Activated CD4-positive, alpha-beta memory T cell treated with anti-CD3 and anti-CD28 coated beads for 36 hours (primary cell): ENCODE results near the gene PSMD7. TPM values are rescaled to one million over a fixed set of nuclear protein-coding genes. Genes with fewer than 3 reads are reported as not detected.
"Not testable (repeated sequence)": the region's sequence is repeated elsewhere in the genome, so short reads cannot be mapped to it uniquely, and the experiment has no call there.

ENCODE experiments used
- CTCF ChIA-PET: fragments of 350-600 bp; sonication (Branson Sonifier 250); formaldehyde crosslinking; loops from one replicate; lab custom pipeline; 2021; ENCODE audit warnings: antibody characterized with exemption, inconsistent platforms; lab: Charles Lee
- POLR2A ChIA-PET: fragments of 350-600 bp; sonication (Branson Sonifier 250); formaldehyde crosslinking; loops from one replicate; lab custom pipeline; 2021; ENCODE audit warnings: antibody characterized with exemption; lab: Charles Lee
- DNase-seq: peaks from one replicate; pipeline ENCODE4 v3.0.0-alpha.2; 2020
- H3K27ac Mint-ChIP-seq: one replicate; pipeline ENCODE4 v1.8.0; 2021; ENCODE audit warnings: mixed read lengths
- H3K27me3 Mint-ChIP-seq: one replicate; pipeline ENCODE4 v1.8.0; 2021; ENCODE audit warnings: mixed read lengths
- H3K36me3 Mint-ChIP-seq: one replicate; pipeline ENCODE4 v1.8.0; 2021; ENCODE audit warnings: mixed read lengths
- H3K4me1 Mint-ChIP-seq: one replicate; pipeline ENCODE4 v1.8.0; 2021; ENCODE audit warnings: low read depth, mixed read lengths
- H3K4me3 Mint-ChIP-seq: one replicate; pipeline ENCODE4 v1.8.0; 2021; ENCODE audit warnings: mild to moderate bottlenecking, mixed read lengths
- H3K9me3 Mint-ChIP-seq: one replicate; pipeline ENCODE4 v1.8.0; 2021; ENCODE audit warnings: mixed read lengths
- intact Hi-C: fragments of 100-400 bp; cut with micrococcal nuclease; formaldehyde crosslinking; loops from one replicate; pipeline ENCODE4 v1.15.1; 2023
- total RNA-seq, 2 experiments: library from RNA; stranded (reverse); gene quantifications; one replicate each; pipeline ENCODE4 v1.2.3, GENCODE V29; 2021

PSMD7 gene
- total RNA-seq, 2 experiments from 2014 or later: 119 to 123 TPM

DNA sequence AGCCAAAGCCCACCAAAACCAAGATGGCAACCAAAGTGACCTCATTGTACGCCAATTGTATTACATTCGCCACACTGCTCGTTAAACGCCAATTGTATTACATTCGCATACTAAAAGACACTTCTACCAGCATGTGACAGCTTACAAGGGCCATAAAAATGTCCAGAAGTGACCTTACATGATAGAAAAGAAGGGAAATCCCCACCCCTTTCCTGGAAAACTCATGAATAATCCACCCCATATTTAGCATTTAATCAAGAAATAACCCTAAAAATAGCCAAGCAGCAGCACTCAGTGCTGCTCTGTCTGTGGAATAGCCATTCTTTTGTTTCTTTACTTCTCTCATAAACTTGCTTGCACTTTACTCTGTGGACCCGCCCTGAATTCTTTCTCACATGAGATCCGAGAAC, 25.7 kb downstream of the PSMD7 start:
- Mint-ChIP-seq H3K27me3 (no peaks in the 10 kb centered on the region), H3K4me3 (no peak overlapping the region), H3K27ac (no peak overlapping the region), H3K9me3 (no peaks in the 10 kb centered on the region), H3K36me3 (peaks cover 12% of the 10 kb centered on the region), H3K4me1 (no peaks in the 10 kb centered on the region)
- intact Hi-C loops: no loop called here
- ChIA-PET POLR2A (interaction anchor here (0.6 kb wide), 1 partner anchor 680 kb away, joined by 3 read pairs; no protein-coding TSS in a partner anchor), CTCF (interaction anchor here (1.8 kb wide), 1 partner anchor 13 kb away, joined by 6 read pairs; no protein-coding TSS in a partner anchor)
- DNase-seq: no peak

DNA sequence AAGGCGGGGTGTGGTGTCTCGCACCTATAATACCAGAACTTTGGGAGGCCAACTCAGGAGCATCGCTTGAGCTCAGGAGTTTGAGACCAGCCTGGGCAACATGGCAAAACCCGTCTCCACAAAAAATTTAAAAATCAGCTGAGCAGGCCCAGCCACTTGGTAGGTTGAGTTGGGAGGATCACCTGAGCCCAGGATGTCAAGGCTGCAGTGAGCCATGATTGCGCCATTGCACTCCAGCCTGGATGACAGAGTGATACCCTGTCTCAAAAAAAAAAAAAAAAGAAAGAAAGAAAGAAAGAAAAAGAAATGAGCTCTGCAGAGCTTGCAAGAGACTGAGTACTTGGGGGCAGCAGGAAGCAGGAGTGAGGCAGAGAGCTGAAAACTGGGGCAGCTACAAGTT, 28.2 kb downstream of the PSMD7 start:
- H3K27me3 Mint-ChIP-seq, CTCF ChIA-PET, H3K27ac Mint-ChIP-seq, DNase-seq, H3K4me3 Mint-ChIP-seq, H3K4me1 Mint-ChIP-seq, H3K9me3 Mint-ChIP-seq, intact Hi-C loops: not testable (repeated sequence)
- POLR2A ChIA-PET: interaction anchor here (1.5 kb wide), 1 partner anchor 8 kb away, joined by 4 read pairs; no protein-coding TSS in a partner anchor
- peaks cover 15% of the 10 kb centered on the region for H3K36me3 Mint-ChIP-seq

DNA sequence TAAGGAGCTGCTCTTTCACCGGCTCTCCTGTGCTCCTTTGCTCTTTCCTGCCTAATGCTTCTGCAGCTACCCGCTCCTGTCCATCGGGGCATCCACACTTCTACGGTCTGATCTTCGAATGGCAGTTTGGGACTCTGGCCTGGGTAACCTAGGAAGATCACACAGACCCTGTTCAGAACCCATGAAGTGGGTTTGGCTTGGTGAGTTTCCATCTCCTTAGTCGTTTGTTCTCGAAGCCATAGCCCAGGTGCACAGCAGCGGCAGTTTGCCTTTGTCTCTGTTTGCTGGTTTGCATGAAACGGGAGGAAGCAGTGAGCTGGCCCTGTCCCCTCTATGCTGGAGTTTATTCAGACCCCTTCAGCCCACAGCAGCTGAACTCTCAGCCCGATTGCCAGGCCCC, 29.0 kb downstream of the PSMD7 start:
- intact Hi-C loops: no loop called here
- Mint-ChIP-seq H3K27ac (no peak overlapping the region), H3K27me3 (no peaks in the 10 kb centered on the region), H3K4me1 (no peaks in the 10 kb centered on the region), H3K9me3 (no peaks in the 10 kb centered on the region), H3K4me3 (no peak overlapping the region), H3K36me3 (peaks cover 18% of the 10 kb centered on the region)
- no peak for DNase-seq
- ChIA-PET CTCF (no interaction called here), POLR2A (interaction anchor here (1.5 kb wide), 1 partner anchor 9 kb away, joined by 4 read pairs; no protein-coding TSS in a partner anchor)

DNA sequence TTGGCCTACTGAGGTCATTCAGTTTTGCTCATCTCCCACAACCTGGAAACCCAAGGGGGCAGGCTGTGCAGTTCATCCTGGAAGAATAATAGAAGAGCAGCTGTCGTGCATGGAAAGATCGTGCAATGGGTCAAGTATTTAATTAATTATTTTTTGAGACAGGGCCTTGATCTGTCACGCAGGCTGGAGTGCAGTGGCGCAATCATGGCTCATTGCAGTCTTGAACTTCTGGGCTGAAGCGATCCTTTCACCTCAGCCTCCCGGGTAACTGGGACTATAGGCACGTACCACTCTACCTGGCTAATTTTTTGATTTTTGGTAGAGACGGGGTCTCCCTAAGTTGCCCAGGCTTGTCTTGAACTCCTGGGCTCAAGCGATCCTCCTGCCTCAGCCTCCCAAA, 31.7 kb downstream of the PSMD7 start:
- H3K36me3 Mint-ChIP-seq: peaks cover 30% of the 10 kb centered on the region
- POLR2A ChIA-PET, H3K27me3 Mint-ChIP-seq, H3K4me1 Mint-ChIP-seq, CTCF ChIA-PET, H3K27ac Mint-ChIP-seq, H3K4me3 Mint-ChIP-seq, intact Hi-C loops, H3K9me3 Mint-ChIP-seq, DNase-seq: not testable (repeated sequence)

DNA sequence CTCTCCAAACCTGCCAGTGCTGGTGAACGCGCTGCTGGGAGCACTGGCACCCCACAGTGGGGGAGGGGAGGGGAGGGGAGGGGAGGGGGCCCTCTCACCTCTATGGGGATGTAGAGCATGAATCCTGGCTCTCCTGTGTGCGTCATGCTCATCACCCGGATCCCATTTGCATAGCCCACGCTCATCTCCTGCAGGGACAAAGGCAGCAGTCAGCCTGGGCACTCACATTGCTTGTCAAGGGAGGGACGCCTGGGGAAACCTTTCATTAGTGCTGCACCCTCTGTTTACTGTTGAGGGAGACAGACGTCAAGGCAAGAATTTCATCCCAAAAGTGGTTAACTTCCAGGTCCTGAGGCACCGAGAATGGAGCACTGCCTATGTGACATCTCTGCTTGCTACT, 35.9 kb downstream of the PSMD7 start:
- CTCF ChIA-PET, intact Hi-C loops, H3K9me3 Mint-ChIP-seq, H3K4me3 Mint-ChIP-seq, H3K4me1 Mint-ChIP-seq, DNase-seq, POLR2A ChIA-PET, H3K27ac Mint-ChIP-seq, H3K27me3 Mint-ChIP-seq: not testable (repeated sequence)
- H3K36me3 Mint-ChIP-seq: peaks cover 27% of the 10 kb centered on the region

DNA sequence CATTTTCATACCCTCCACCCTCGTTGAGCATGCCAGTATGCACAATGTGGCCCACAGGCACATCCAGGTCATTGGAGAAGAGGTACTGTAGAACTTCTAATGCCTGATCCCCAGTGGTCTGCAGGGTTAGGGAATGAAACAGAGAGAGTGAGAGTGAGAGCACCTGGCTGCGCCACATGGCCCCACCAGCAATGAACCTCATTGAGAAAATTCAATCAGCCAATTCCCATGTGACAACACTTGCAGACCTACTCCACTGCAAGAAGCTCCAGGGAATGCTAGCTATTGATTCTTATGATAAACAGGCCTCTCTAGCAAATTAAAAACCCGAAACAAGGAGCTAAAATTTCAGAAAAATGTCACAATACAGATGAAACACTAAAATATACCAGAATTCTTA, 40.9 kb downstream of the PSMD7 start:
- H3K36me3 Mint-ChIP-seq: peaks cover 17% of the 10 kb centered on the region
- CTCF ChIA-PET, H3K27ac Mint-ChIP-seq, intact Hi-C loops, H3K4me1 Mint-ChIP-seq, DNase-seq, H3K4me3 Mint-ChIP-seq, H3K9me3 Mint-ChIP-seq, H3K27me3 Mint-ChIP-seq: not testable (repeated sequence)
- POLR2A ChIA-PET: interaction anchor here (0.7 kb wide), 1 partner anchor 172 kb away, joined by 3 read pairs; no protein-coding TSS in a partner anchor

DNA sequence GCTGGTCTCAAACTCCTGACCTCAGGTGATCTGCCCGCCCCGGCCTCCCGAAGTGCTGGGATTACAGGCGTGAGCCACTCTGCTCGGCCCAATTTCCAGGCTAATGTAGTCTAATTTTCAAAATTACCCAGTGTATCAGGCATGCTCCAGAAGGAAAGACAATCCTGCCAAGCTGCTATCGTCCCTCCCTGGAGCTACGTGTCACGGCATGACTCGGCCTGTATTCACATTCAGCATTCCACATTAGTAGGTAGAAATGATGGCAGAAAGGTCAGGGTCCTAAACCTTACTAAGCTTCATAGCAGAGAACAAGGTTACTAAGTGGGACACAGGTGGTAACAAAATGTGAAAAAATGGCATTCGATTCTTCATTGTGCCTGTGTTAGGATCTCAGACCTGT, 42.6 kb downstream of the PSMD7 start:
- H3K9me3 Mint-ChIP-seq, H3K27me3 Mint-ChIP-seq, intact Hi-C loops, CTCF ChIA-PET, POLR2A ChIA-PET, DNase-seq, H3K4me3 Mint-ChIP-seq, H3K4me1 Mint-ChIP-seq, H3K27ac Mint-ChIP-seq: not testable (repeated sequence)
- H3K36me3 Mint-ChIP-seq: peaks cover 15% of the 10 kb centered on the region

DNA sequence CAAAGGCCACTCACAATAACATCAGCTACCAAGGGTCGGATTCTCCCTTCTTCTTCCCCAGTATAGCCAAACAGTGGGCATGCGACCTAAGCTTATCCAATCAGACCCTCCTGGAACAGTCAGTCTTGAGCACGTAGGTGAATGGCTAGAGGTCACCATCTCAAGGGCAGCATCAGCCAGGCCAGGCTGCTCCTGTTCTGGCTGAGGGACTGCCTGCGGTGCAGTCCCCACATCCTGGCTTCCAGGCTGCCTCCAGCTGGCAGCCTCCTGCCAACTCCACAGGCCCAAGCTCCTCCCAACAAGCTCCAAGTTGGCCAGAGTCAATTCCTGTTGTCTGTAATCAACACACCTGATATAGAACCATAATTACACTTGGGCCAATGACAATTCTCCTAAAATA, 56.4 kb downstream of the PSMD7 start:
- H3K27ac Mint-ChIP-seq, H3K27me3 Mint-ChIP-seq, intact Hi-C loops: not testable (repeated sequence)

More for the DNA sequence above, 56.4 kb downstream of the PSMD7 start:
- DNase-seq, H3K9me3 Mint-ChIP-seq, H3K4me1 Mint-ChIP-seq, CTCF ChIA-PET, H3K4me3 Mint-ChIP-seq, POLR2A ChIA-PET: not testable (repeated sequence)
- peaks cover 15% of the 10 kb centered on the region for H3K36me3 Mint-ChIP-seq

Other genes with a start within 250 kb of the PSMD7 start
- under 1 TPM in 1 of 2 experiments, not detected in 1; 0.58 TPM for gene NPIPB15, start 79.5 kb downstream of the PSMD7 start, total RNA-seq
- gene CLEC18B, start 124.7 kb downstream of the PSMD7 start, total RNA-seq: under 1 TPM in 1 of 2 experiments, not detected in 1; 0.34 TPM